Head of caudate nucleus (tissue), 42 donors: ENCODE measurements around the gene FUT9.

ENCODE experiments used
- DNase-seq, 42 donors: peaks; one replicate each; pipeline versions ENCODE4 v3.0.0 to v3.0.0-alpha.2; 2020 to 2021; ENCODE audit warnings: mixed read lengths in 7 of 42
- intact Hi-C: fragments of 100-400 bp; cut with DNase I; formaldehyde crosslinking; loops from one replicate; pipeline ENCODE4 v1.15.0; 2022

Gene FUT9

GRCh38 chr6:96059586-96059985, 43.8 kb downstream of the FUT9 start:
- DNase-seq = no peak
- intact Hi-C loops = no loop called here

- DNase-seq = no peak
- intact Hi-C loops = no loop called here
Observed at GRCh38 chr6:96060249-96060648, 44.5 kb downstream of the FUT9 start.

GRCh38 chr6:96065213-96065612, 49.4 kb downstream of the FUT9 start:
- no peak for DNase-seq
- intact Hi-C loops = no loop called here

GRCh38 chr6:96066376-96066775, 50.6 kb downstream of the FUT9 start:
- intact Hi-C loops = no loop called here

GRCh38 chr6:96073555-96073954, 57.8 kb downstream of the FUT9 start:
- no peak for DNase-seq
- intact Hi-C loops = no loop called here

More at GRCh38 chr6:96066376-96066775, 50.6 kb downstream of the FUT9 start:
- no peak for DNase-seq

- intact Hi-C loops = no loop called here
- DNase-seq = peak in 7 of 42 donors; percentile 6 to 53 (median 27)
Observed at GRCh38 chr6:96074006-96074405, 58.2 kb downstream of the FUT9 start.

GRCh38 chr6:96075826-96076225, 60.1 kb downstream of the FUT9 start:
- peak in 1 of 42 donors; percentile 5 for DNase-seq
- intact Hi-C loops = no loop called here

- DNase-seq = no peak
- intact Hi-C loops = no loop called here
Observed at GRCh38 chr6:96086745-96087144, 71.0 kb downstream of the FUT9 start.

GRCh38 chr6:96089173-96089572, 73.4 kb downstream of the FUT9 start:
- peak in 1 of 42 donors; percentile 12 for DNase-seq
- intact Hi-C loops = no loop called here

- intact Hi-C loops = no loop called here
- no peak for DNase-seq
Observed at GRCh38 chr6:96094077-96094476, 78.3 kb downstream of the FUT9 start.

- intact Hi-C loops = no loop called here
- no peak for DNase-seq
Observed at GRCh38 chr6:96099069-96099468, 83.3 kb downstream of the FUT9 start.

- intact Hi-C loops = no loop called here
Observed at GRCh38 chr6:96101564-96101963, 85.8 kb downstream of the FUT9 start.

GRCh38 chr6:96104910-96105309, 89.1 kb downstream of the FUT9 start:
- DNase-seq = no peak
- intact Hi-C loops = no loop called here

More at GRCh38 chr6:96101564-96101963, 85.8 kb downstream of the FUT9 start:
- DNase-seq = no peak

- intact Hi-C loops = no loop called here
- DNase-seq = no peak
Observed at GRCh38 chr6:96110878-96111277, 95.1 kb downstream of the FUT9 start.

GRCh38 chr6:96116674-96117073, 100.9 kb downstream of the FUT9 start:
- DNase-seq = no peak
- intact Hi-C loops = no loop called here

- DNase-seq = peak in 3 of 42 donors; percentile 15 to 51 (median 42)
- intact Hi-C loops = no loop called here
Observed at GRCh38 chr6:96124778-96125177, 109.0 kb downstream of the FUT9 start.

GRCh38 chr6:96138406-96138805, 122.6 kb downstream of the FUT9 start:
- intact Hi-C loops = no loop called here
- no peak for DNase-seq

- intact Hi-C loops = loop anchor here (10.0 kb wide), 1 partner anchor 127 kb away; the partner anchor contains the start of gene FUT9
- no peak for DNase-seq
Observed at GRCh38 chr6:96142142-96142541, 126.4 kb downstream of the FUT9 start.

GRCh38 chr6:96150431-96150830, 134.7 kb downstream of the FUT9 start:
- peak in 28 of 42 donors; percentile 10 to 80 (median 31) for DNase-seq
- intact Hi-C loops = no loop called here

GRCh38 chr6:96151707-96152106, 135.9 kb downstream of the FUT9 start:
- intact Hi-C loops = no loop called here
- no peak for DNase-seq

- intact Hi-C loops = no loop called here
Observed at GRCh38 chr6:96152114-96152708, 136.4 kb downstream of the FUT9 start.

GRCh38 chr6:96153775-96154174, 138.0 kb downstream of the FUT9 start:
- intact Hi-C loops = no loop called here
- DNase-seq = no peak

More at GRCh38 chr6:96152114-96152708, 136.4 kb downstream of the FUT9 start:
- no peak for DNase-seq
